ENCODE data around the gene ETS2.

Gene ETS2

GRCh38 chr21:38777531-38777930, 28.2 kb upstream of the ETS2 start:
- no peak for DNase-seq (ENCODE audit: low read depth in 2 of 2)

- no peak for DNase-seq (ENCODE audit: low read depth in 2 of 2)
Measured at GRCh38 chr21:38780879-38781278, 24.9 kb upstream of the ETS2 start.

- DNase-seq (ENCODE audit: low read depth in 2 of 2), result no peak
Measured at GRCh38 chr21:38784458-38785266, 21.1 kb upstream of the ETS2 start.

- no peak for DNase-seq (ENCODE audit: low read depth in 2 of 2)
Measured at GRCh38 chr21:38785483-38785882, 20.2 kb upstream of the ETS2 start.

- no peak for DNase-seq (ENCODE audit: low read depth in 2 of 2)
Measured at GRCh38 chr21:38787016-38787415, 18.7 kb upstream of the ETS2 start.

GRCh38 chr21:38787461-38788274, 18.1 kb upstream of the ETS2 start:
- no peak for DNase-seq (ENCODE audit: low read depth in 2 of 2)

- no peak for DNase-seq (ENCODE audit: low read depth in 2 of 2)
Measured at GRCh38 chr21:38788275-38788905, 17.3 kb upstream of the ETS2 start.

GRCh38 chr21:38789275-38789674, 16.5 kb upstream of the ETS2 start:
- no peak for DNase-seq (ENCODE audit: low read depth in 2 of 2)

GRCh38 chr21:38790059-38790458, 15.7 kb upstream of the ETS2 start:
- DNase-seq (ENCODE audit: low read depth in 2 of 2), result no peak

- no peak for DNase-seq (ENCODE audit: low read depth in 2 of 2)
Measured at GRCh38 chr21:38790961-38791360, 14.8 kb upstream of the ETS2 start.

GRCh38 chr21:38792676-38793459, 12.9 kb upstream of the ETS2 start:
- DNase-seq (ENCODE audit: low read depth in 2 of 2), result no peak

- no peak for DNase-seq (ENCODE audit: low read depth in 2 of 2)
Measured at GRCh38 chr21:38793926-38794713, 11.6 kb upstream of the ETS2 start.

- DNase-seq (ENCODE audit: low read depth in 2 of 2), result no peak
Measured at GRCh38 chr21:38794978-38795377, 10.8 kb upstream of the ETS2 start.

GRCh38 chr21:38795475-38795874, 10.3 kb upstream of the ETS2 start:
- DNase-seq (ENCODE audit: low read depth in 2 of 2), result no peak

GRCh38 chr21:38796424-38796823, 9.3 kb upstream of the ETS2 start:
- no peak for DNase-seq (ENCODE audit: low read depth in 2 of 2)

- DNase-seq (ENCODE audit: low read depth in 2 of 2), result no peak
Measured at GRCh38 chr21:38797470-38797869, 8.3 kb upstream of the ETS2 start.

GRCh38 chr21:38798081-38798480, 7.6 kb upstream of the ETS2 start:
- no peak for DNase-seq (ENCODE audit: low read depth in 2 of 2)

- DNase-seq (ENCODE audit: low read depth in 2 of 2), result peak in 1 of 2 donors; percentile 18
Measured at GRCh38 chr21:38798481-38798882, 7.2 kb upstream of the ETS2 start.

- no peak for DNase-seq (ENCODE audit: low read depth in 2 of 2)
Measured at GRCh38 chr21:38800046-38800758, 5.5 kb upstream of the ETS2 start.
